ENCODE data around the gene GBP3.

- TF ChIP-seq POLR2AphosphoS5 (IDR thresholded peaks at IDR 0.05; ENCODE audit: low read depth, low read length): no peak
- TF ChIP-seq POLR2A (IDR thresholded peaks at IDR 0.05; ENCODE audit: low read depth, low read length): no peak
These were observed 41.8 kb downstream of the GBP3 start for GRCh38 chr1:88980870-88981269.

Measured in GM12892 (cell line).